Testis (tissue), 3 donors: ENCODE results near the gene FRMPD4. TPM values are rescaled to one million over a fixed set of nuclear protein-coding genes. Genes with fewer than 3 reads are reported as not detected.

Experiments
- DNase-seq: peaks from one replicate; pipeline ENCODE4 v3.0.0-alpha.2; 2019
- H3K27ac ChIP-seq, 2 donors: fragments of 200-600 bp; sonication (generic); one replicate each; pipeline ENCODE4 v1.5.1; 2019
- H3K27me3 ChIP-seq: fragments of 200-600 bp; sonication (generic); one replicate; pipeline ENCODE4 v1.5.1; 2019
- H3K36me3 ChIP-seq: fragments of 200-600 bp; sonication (generic); one replicate; pipeline ENCODE4 v1.5.1; 2017; ENCODE audit warnings: low read depth; ENCODE audit errors: missing control alignments
- H3K4me1 ChIP-seq: fragments of 200-600 bp; sonication (generic); one replicate; pipeline ENCODE4 v1.5.1; 2019
- H3K4me3 ChIP-seq, 2 donors: fragments of 200-600 bp; sonication (generic); one replicate each; pipeline ENCODE4 v1.5.1; 2017 to 2019
- H3K9me3 ChIP-seq: fragments of 200-600 bp; sonication (generic); one replicate; pipeline ENCODE4 v1.5.1; 2017
- POLR2A ChIP-seq: fragments of 450-650 bp; IDR thresholded peaks from one replicate; pipeline ENCODE4 v1.6.1; 2017; ENCODE audit warnings: antibody characterized with exemption, mild to moderate bottlenecking, moderate library complexity
- WGBS, 2 donors: methylation state at CpG; one replicate each; pipeline ENCODE4 v1.1.5; 2018; 5-methylcytosine and 5-hydroxymethylcytosine counted together
- intact Hi-C: fragments of 100-400 bp; cut with DNase I; formaldehyde crosslinking; loops from one replicate; pipeline ENCODE4 v1.15.1; 2023; ENCODE audit warnings: low total_unique reads
- polyA plus RNA-seq: library from polyadenylated mRNA; stranded (reverse); fragments of 350-450 nt; fragmentation: Illumina TruSeq; extraction: RNeasy Lipid Tissue Mini Kit (QIAGEN cat#74804); gene quantifications from one replicate; pipeline ENCODE4 v1.2.3, GENCODE V29; 2014; ENCODE audit warnings: low read depth, low replicate concordance; ENCODE audit not compliant: insufficient read depth
- total RNA-seq, 2 donors: library from RNA; depleted of rRNA; stranded (reverse); fragments of >200 nt; gene quantifications; one replicate each; pipeline ENCODE4 v1.2.3, GENCODE V29; 2016
- TF ChIP-seq, protein P1 (sequence below), 3 experiments: fragments of 450-650 bp in 2 of 3; fragments of 200-600 bp in 1 of 3; sonication (generic) in 1 of 3; IDR thresholded peaks; one replicate each; pipeline ENCODE4 v1.5.1; 2016 to 2019; ENCODE audit warnings: antibody characterized with exemption in 3 of 3, mild to moderate bottlenecking in 2 of 3, moderate library complexity in 1 of 3

Gene FRMPD4
- total and polyA plus RNA-seq, 3 donors from 2014 or later = 1.1 to 1.6 (median 1.3) TPM

DNA sequence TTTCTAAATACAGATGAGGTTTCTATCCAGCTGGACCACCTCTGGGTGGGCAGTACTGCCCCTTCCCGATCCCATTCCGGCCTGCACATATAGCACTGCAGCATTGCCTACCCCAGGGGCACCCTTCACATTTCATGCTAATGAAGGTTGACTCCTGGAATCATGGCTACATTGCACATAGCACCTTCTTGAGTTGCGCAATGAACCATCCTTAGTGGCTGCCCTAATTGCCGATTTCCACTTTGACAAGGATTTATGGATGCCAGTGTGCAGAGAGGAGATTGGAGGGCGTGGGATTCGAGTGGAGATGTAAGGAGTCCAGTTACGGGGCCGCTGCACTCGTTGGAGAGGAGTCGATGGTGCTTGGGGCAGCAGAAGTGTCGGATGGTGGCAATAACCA lies 229.0 kb downstream of the FRMPD4 start:
- TF ChIP-seq, protein P1, sequence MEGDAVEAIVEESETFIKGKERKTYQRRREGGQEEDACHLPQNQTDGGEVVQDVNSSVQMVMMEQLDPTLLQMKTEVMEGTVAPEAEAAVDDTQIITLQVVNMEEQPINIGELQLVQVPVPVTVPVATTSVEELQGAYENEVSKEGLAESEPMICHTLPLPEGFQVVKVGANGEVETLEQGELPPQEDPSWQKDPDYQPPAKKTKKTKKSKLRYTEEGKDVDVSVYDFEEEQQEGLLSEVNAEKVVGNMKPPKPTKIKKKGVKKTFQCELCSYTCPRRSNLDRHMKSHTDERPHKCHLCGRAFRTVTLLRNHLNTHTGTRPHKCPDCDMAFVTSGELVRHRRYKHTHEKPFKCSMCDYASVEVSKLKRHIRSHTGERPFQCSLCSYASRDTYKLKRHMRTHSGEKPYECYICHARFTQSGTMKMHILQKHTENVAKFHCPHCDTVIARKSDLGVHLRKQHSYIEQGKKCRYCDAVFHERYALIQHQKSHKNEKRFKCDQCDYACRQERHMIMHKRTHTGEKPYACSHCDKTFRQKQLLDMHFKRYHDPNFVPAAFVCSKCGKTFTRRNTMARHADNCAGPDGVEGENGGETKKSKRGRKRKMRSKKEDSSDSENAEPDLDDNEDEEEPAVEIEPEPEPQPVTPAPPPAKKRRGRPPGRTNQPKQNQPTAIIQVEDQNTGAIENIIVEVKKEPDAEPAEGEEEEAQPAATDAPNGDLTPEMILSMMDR (IDR thresholded peaks at IDR 0.05) = no peak
- no peak for TF ChIP-seq POLR2A
- Histone ChIP-seq H3K4me1 (no peaks in the 10 kb centered on the region), H3K27me3 (no peaks in the 10 kb centered on the region), H3K9me3 (no peaks in the 10 kb centered on the region), H3K36me3 (no peaks in the 10 kb centered on the region), H3K27ac (no peak overlapping the region), H3K4me3 (no peak overlapping the region)
- intact Hi-C loops = no loop called here
- 92 to 97% methylated on average over 10 to 11 of the region's 11 CpGs for WGBS, 2 donors
- DNase-seq = no peak

DNA sequence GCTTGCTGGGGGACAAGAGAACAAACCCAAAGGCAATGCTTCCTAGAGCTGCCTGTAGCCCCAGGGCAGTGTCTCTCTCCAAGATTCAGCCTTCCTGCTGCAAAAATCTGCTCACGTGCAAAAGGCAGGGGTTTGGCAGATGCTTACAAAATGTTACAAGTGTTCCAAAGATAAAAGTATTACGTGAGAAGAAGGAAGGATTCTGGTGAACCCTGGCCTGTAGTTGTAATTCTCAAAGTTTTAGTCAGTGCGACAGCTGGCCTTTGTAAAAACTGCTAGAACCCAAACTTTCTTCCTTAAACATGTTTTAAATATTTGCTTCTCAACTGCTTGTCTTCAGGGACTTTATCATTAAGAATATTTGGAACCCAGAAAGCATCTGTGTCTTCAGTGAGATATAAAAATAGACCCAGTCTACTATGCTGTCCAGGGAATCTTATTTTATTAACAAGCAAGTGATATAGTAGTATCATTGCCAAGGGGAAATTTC lies 232.3 kb downstream of the FRMPD4 start:
- TF ChIP-seq, protein P1 (IDR thresholded peaks at IDR 0.05) = no peak
- TF ChIP-seq POLR2A = no peak
- Histone ChIP-seq H3K4me3 (no peak overlapping the region), H3K36me3 (no peaks in the 10 kb centered on the region), H3K27ac (no peak overlapping the region), H3K4me1 (no peaks in the 10 kb centered on the region), H3K27me3 (no peaks in the 10 kb centered on the region), H3K9me3 (no peaks in the 10 kb centered on the region)
- 12 to 21% methylated on average over 3 of the region's 3 CpGs for WGBS, 2 donors
- peak; percentile 57 for DNase-seq
- intact Hi-C loops = no loop called here

DNA sequence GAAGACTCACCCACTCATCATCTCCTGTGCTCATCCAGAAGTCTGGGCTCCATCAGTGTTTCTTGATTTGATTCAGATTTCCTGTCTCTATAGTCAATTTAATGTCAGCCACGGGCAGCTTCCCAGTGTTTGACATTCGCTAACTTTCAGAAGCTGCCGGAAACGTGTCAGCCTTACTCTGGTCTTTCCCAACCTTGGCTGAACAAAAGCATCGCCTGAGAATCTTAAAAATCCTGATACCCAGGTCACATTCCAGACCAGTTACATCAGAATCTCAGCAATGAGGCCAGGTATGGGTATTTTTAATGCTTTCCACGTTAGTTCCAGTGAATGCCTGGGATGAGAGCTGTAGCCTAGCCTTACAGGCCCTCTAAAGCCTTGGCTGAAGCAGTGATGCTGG lies 233.8 kb downstream of the FRMPD4 start:
- DNase-seq = no peak
- 87 to 93% methylated on average over 5 to 6 of the region's 6 CpGs for WGBS, 2 donors
- Histone ChIP-seq H3K27ac (no peak overlapping the region), H3K9me3 (no peaks in the 10 kb centered on the region), H3K4me3 (no peak overlapping the region), H3K36me3 (no peaks in the 10 kb centered on the region), H3K27me3 (no peaks in the 10 kb centered on the region), H3K4me1 (no peaks in the 10 kb centered on the region)
- no peak for TF ChIP-seq POLR2A
- TF ChIP-seq, protein P1 (IDR thresholded peaks at IDR 0.05) = no peak
- intact Hi-C loops = no loop called here

DNA sequence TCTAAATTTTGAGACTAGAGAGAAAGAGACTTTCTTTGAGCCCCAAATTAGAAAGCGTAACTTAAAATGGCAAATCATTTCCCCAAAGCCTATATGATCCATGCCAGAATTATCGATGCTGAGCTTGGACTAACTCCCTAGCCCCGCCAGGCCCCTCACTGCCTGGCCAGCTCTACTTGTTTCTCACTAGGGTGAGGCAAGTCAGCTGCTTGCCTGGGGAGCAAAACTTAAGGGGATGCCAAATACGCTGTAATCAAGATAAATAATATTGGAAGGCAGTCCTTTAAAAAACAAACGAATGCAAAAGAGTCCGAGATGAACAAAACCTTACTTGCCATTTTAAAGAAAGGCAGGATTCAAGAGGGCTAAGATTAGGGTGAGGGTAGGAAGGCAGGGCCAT lies 236.0 kb downstream of the FRMPD4 start:
- Histone ChIP-seq H3K27me3 (no peaks in the 10 kb centered on the region), H3K27ac (no peak overlapping the region), H3K4me3 (no peak overlapping the region), H3K9me3 (no peaks in the 10 kb centered on the region), H3K4me1 (no peaks in the 10 kb centered on the region), H3K36me3 (no peaks in the 10 kb centered on the region)
- DNase-seq = no peak
- intact Hi-C loops = no loop called here
- TF ChIP-seq, protein P1 (IDR thresholded peaks at IDR 0.05) = no peak
- no peak for TF ChIP-seq POLR2A
- 59 to 68% methylated on average over 6 of the region's 6 CpGs for WGBS, 2 donors

DNA sequence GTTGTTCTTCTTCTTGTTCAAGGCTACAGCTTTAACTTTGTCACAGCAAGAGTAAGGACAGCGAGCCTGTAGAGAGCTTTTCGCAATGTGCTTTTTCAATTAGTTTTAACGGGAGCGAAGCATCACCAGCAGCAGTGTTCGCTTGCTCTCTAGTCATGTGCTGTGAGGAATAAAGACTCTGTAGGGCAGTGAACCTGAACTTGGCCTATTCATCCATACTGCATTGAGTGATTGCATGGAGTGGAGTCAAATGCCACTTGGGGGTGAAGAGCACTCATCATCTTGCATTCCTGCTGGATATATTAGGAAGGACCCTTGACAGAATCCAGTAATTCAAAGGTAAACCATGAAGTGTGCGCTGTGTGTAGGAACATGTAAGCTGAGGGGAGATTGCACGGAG lies 240.0 kb downstream of the FRMPD4 start:
- no peak for DNase-seq
- no peak for TF ChIP-seq POLR2A
- TF ChIP-seq, protein P1 (IDR thresholded peaks at IDR 0.05) = no peak
- H3K4me1 ChIP-seq = no peaks in the 10 kb centered on the region

More for the DNA sequence above, 240.0 kb downstream of the FRMPD4 start:
- WGBS, 2 donors = 82 to 87% methylated on average over 7 of the region's 7 CpGs
- Histone ChIP-seq H3K9me3 (no peaks in the 10 kb centered on the region), H3K36me3 (no peaks in the 10 kb centered on the region), H3K27me3 (no peaks in the 10 kb centered on the region), H3K27ac (no peak overlapping the region), H3K4me3 (no peak overlapping the region)
- intact Hi-C loops = no loop called here
